Stimulated activated CD8-positive, alpha-beta memory T cell treated with anti-CD3 and anti-CD28 coated beads, Interleukin-12 subunit alpha, Interleukin-12 subunit beta, amount 100 ng/mL, for 24 hours (primary cell): ENCODE data around the gene EGFL8.
"Not testable (repeated sequence)": the region's sequence is repeated elsewhere in the genome, so short reads cannot be mapped to it uniquely, and the experiment has no call there.

Experiments used
- DNase-seq: peaks from one replicate; pipeline ENCODE4 v3.0.0-alpha.2; 2020; ENCODE audit errors: extremely low read depth

The EGFL8 gene

DNA sequence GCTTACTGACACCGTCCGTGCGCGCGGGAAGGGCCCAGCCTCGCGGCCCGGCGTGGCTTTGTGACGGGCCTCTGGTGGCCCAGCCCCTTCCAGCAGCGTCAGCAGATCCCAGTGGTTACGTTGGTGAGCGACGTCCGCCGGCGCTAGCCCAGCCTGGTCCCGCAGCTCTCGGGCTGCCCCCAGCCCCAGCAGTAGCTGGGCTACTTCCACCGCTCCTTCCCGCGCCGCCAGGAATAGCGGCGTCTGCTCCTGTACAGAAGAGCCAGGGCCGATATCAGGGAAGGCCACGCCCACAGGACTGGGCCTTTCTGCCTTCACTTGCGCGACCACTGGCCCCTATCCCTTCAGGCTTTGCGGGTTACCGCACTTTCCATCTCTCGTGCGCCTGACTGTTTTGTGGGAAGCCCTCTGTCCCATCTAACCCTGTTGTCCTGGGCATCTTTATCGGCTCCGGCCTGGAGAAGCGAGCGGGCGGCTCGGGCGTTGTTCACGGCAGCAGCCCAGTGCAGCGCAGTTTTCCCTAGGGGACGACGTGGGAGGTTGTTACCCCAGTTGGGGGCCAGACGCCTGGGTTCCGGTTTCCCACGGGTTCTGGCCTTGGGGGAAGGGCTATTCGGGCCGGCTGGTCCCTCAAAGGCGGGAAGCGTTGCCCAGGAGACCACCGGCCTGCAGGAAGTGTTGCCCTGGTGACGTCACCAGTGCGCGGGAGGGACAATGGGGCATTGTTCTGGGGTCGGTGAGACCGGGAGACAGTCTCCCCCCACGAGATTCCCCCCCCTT, 31.7 kb downstream of the EGFL8 start:
- no peak for DNase-seq

DNA sequence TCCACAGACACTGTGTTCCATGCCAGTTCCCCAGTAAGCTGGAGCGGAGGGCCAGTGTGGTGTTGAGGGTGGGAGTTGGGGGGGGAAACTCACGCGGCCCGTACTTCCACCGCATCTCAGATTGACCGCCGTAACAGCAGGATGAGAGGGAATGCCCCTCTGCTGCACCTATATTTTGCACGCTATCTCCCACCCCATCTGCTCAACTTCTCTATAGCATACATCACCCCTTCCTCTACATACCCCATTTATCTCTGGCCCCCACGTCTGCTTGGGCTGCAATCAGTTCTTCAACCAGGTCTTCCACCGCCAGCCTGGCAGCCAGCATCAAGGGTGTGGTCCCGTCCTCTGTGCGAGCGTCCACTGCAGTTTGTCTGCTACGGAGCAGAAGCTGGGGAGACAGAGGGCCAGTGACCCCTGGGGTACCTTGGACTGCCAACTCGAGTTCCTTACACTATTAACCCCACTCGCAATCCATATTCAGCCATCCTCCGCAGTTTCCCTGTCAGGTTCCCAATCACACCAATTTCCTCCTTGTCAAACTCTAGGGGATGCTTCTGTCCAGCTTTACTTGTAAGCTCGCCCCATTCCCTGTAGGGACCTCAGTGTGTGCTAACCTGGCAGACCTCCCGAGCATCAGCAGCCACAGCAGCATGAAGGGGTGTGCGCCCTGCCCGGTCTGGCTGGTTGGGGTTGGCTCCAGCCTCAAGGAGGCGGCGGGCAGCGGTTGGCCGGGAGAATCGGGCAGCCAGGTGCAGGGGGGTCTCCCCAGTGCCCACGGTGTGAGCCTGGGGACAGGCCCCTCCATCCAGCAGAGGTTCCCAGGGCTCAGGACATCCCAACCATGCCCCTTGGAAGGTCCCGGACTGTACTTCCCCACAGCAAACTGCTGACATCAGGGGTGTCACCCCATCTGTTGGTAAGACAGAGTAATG, 32.6 kb downstream of the EGFL8 start:
- no peak for DNase-seq

DNA sequence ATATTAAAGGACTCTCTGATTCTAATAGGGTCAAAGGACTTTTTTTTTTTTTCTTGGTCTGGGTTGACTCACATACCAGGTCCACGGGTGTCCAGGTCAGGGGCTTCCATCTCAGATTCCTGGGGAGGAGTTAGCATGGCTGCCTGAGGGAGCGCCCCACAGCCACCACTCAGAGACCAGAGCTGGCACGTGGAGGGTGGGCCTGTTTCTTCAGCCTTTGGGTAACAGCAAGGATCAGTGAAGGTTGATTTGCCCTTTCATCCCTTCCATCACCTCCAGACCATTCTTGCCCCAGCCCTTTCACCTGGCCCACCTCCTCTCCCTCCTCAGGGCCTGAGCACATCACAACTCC, 33.9 kb downstream of the EGFL8 start:
- no peak for DNase-seq

DNA sequence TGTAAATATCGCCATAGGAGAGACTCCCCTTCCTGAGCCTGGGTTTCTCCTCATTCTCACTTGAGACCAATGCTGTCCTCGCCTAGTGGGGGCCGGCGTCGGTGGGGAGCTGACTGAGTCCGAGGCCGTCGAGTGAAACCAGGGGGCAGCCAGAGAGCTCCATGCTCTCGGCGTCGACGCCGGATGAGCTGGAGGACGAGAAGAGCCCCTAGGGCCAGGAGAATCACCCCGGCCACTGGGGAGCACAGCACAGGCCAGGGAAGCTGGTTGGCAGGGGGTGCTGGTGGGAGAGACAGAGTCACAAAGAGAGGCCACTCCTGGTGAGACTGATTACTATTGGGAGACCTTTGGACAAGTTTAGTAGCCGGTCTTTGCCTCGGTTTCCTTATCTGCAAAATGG, 34.5 kb downstream of the EGFL8 start:
- no peak for DNase-seq

DNA sequence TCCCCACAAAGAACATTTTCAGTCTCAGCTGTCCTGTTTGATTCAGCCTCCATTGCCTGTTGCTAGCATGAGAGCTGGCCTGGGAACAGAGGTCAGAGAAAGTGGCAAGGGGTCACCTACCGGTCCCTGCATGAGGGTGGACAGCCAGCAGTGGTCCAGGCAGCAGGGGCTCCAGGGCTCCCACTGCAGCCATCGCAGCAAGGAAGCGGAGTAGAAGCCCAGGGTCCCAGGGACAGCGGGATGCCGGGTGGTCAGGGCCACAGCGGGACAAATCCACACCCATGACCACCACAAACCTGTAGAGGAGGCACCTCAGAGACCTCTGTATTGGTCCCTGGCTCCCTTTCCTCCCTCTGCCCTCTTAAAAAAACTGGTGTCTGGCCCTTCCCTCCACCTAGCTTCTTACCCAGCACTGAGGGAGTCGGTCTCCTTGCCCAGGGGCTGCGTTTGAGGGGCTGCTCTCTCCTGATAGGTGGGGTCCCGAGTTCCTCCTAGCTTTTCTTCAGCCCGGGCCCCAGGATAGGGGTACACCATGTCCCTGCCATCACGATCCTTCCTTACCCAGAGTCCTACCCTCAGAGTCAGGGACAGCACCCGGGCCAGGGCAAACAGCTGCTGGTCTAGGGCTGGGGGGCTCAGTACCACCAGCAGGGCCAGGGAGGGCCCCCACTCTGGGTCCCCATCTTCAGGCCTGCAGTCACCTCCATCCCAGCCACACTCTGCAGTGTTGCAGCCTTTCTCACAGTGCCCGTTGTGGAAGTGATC, 36.5 kb downstream of the EGFL8 start:
- no peak for DNase-seq

DNA sequence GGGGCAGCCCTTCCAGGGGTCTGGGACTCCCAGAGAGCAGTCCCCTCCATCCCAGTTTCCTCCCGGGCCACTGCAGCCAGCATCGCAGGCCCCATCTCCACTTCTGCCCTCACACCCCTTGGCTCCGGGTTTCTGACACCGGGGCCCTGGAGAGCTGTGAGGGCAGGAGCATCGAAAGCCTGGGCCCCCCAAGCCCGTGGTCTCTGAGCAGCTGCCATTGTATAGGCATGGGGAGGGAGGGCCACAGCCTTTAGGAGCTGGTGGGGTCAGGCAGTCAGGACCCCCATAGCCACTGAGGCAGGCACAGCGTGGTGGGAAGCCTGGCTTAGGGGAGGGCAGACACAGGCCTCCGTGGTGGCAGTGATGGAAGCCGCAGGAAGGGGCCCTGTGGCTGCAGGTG, 37.8 kb downstream of the EGFL8 start:
- DNase-seq = no peak

DNA sequence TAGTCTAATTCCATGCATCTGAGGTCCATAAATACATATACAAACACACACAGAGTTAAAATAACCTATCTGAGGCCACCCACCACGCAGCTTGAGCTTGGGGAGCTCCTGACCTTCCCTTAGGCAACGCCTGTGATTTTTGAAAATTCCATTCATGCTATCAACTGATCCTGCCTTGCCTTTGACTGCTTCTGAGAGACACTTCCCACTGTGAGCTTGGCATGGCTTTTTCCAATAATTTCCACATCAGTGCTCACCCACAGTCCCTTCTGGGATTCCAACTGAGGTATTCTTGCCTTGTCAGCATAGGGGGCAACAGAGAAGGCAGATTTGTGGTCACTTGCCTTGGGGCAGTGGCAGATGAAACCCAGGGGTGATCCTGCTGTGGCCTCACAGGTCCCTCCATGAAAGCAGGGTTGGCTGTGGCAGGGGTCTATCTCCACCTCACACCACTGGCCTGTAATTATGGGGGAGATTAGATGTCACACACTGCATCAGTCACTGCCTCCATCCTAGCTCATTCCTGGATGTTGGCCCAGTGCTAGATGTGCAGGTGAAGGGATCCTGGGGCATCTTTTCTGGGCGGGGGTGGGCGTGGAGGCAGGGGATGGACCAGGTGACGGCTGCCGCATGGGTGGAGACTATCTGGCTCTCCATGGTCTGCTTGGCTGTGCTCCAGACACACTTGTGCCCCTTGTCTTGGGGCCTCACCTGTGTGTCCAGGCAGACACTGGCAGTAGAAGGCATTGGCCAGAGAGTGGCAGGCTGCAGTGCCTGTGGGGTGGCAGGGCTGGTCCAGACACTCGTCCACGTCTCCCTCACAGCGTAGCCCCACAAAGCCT, 39.3 kb downstream of the EGFL8 start:
- no peak for DNase-seq

DNA sequence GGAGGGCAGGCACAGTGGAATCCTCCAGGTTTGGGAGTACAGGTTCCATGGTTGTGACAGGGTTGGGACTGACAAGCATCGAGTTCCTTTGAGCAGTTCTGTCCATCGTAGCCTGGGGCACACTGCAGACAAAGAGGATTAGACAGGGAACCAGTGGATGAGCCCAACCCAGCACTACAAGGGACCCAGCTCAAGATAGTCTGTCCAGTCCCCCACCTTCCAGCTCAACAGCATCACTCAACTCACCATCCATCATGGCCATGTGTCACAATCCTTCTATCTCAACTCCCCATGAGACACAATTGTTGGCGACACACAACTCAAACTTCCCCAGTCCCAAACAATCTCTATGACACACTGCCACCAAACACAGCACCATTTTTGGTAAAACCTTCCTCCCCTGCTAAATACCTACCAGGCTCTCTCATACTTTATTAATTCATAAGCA, 39.9 kb downstream of the EGFL8 start:
- DNase-seq = no peak

DNA sequence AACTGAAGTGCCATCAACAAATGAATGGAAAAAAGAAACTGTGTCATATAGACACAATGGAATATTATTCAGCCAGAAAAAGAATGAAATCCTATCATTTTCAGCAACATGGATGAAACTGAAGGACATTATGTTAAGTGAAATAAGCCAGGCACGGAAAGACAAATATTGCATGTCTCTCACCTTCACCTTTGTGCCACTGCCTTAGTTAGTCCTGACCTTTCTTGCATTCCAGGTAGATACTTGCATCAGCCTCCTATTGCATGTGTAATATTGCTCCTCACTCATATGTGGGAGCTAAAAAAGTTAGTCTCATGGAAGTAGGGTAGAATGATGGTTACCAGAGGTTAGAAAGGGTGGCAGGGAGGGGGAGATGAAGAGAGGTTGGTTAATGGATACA, 44.6 kb downstream of the EGFL8 start:
- DNase-seq = no peak

DNA sequence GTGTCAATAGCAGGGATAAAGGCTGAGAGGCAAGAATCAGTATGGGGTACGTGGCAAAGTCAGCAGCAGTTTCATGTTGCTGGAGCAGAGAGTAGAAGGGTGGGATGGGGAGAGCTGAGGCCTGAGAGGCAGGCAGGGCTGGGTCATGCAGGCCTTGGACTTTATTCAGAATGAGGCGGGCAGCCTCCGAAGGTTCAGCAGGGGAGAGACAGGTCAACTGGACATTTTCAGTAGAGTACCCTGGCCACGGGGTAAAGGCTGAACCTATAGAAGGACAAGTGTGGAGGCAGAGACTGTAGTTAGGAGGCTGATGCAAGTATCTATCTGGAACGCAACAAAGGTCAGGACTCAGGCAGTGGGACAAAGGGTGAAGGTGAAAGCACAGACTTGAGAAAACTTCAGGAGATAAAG, 45.8 kb downstream of the EGFL8 start:
- DNase-seq = no peak

DNA sequence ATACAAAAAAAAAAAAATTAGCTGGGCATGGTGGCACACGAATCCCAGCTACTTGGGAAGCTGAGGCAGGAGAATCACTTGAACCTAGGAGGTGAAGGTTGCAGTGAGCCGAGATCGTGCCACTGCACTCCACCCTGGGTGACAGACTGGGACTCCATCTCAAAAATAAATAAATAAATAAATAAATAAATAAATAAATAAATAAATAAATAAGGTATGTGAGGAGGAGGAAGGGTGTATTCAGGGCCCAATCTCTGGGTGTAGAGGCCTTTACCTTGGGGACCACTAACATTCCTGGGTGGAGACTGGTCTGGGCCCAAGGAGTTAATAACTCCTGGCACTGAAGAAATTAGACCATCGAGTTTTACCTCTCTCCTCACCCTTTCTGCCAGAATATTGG, 47.0 kb downstream of the EGFL8 start:
- DNase-seq = not testable (repeated sequence)

DNA sequence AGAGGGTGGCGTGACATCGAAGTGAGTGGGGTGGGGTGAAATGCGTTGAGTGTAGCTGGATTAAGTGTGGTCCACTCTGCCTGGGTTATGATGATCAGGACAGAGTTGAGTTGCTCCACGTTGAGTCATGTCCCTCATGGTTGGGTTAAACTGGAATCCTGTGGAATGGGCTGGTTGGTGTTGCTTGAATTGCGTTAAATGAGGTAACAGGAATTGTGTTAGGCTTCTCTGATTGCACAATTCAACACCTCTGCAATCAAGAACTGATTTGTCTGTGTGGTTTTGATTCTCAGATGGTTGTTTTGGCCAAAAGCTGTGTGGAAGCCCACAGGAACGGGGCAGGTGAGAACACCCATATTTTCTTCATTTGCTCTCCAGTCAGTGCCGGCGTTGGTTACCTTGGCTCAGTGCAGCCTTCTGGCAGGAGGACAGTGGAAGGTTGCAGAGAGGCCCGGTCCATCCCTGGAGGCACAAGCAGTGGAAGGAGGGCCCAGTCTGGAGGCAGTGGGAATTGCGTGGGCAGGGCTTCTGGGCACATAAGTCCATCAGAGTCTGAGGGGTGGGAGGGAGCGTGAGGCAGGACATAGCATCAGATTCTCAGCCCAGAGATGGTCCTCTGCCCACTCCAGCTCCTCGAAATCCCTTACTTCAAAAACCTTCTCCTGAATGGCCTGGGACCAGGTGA, 47.8 kb downstream of the EGFL8 start:
- no peak for DNase-seq

DNA sequence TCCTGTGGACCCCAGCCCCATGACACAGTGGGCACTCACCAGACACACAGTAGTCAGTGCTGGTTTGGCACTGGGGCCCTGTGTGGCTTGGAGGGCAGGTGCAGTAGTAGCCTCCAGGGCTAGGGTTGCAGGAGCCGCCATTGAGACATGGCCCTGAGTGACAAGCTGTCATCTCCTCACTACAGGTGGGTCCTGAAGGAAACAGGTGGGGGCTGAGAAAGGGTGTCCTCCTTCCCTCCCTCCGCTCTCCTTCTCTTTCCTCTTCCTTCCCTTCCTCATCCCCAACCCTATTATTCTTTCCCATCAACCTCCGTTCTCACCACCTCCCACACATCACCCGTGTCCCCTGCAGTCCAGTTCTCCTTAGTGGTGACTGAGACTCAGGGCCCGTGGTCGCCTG, 49.3 kb downstream of the EGFL8 start:
- DNase-seq = no peak

DNA sequence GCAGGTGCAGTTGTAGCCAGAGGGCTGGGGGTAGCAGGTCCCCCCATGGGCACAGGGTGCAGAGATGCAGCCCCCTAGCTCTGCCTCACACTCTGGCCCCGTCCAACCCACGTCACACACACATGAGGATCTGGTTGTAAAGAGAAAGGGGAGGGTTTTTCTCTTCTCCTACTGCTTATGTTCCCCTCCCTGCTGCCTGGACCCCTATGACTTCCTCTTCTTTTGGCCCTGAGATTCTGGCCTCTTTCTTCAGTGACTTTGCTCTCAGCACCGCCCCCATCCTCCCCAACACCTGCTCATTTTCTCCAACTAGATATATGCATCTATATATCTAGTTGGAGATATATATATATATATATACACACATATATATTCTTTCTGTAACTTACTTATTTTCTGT, 49.7 kb downstream of the EGFL8 start:
- no peak for DNase-seq

DNA sequence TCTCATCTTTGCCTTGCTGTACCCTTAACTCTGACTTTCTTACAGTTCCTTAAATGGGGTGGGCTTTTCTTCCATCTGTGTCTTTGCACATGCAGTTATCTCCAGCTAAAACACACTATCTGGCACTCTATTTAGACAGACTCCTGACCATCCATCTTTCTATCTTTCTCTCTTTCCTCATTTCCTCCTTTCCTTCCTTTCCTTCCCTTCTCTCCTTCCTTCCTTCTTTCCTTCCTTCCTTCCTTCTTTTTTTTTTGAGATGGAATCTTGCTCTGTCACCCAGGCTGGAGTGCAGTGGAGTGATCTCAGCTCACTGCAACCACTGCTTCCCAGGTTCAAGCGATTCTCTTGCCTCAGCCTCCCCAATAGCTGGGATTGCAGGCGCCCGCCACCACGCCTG, 51.2 kb downstream of the EGFL8 start:
- DNase-seq = no peak

DNA sequence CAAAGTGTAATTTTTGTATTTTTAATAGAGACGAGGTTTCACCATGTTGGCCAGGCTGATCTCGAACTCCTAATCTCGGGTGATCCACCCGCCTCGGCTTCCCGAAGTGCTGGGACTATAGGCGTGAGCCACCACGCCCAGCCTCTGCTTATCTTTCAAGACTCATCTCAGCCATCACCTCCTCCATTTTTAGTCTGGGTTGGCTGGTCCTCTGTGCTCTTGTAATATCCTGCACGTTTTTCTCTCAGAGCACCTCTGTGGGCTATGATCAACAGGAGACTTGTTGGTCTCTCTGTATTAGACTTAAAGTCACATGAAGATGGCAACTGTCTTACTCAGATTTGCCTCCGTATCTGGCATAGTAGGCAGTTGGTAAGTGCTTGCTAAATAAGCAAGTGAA, 51.9 kb downstream of the EGFL8 start:
- DNase-seq = no peak

DNA sequence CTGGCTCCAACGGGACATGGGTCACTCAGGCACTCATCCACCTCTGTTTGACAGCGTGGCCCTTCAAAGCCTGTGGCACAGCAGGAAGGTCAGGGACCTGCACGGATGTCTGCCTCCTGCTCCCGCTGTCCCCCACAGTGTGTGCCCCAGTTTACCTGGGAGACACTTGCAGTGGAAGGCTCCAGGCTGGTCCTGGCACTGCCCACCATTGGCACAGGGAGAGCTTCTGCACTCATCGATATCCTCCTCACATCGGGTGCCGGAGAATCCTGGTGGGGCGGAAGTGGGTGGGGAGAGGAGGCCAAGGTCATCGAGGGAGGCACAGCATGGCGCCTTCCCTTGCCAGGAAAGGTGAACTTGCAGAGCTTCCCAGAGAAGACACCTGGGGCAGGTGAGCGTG, 52.6 kb downstream of the EGFL8 start:
- no peak for DNase-seq
